NCI-H524 treated with DMSO at 0.1 percent for 48 hours (cell line): ENCODE measurements around the gene NHS.
A peak's percentile ranks its signal among the peaks of the same experiment; 100 is the strongest.

Source experiments
- DNase-seq: peaks from one replicate; lab custom pipeline; 2025; lab: John Stamatoyannopoulos, UW

The NHS gene

GRCh38 chrX:17374619-17375366 lies at the start of gene NHS:
NHS (plus strand) TSS chrX:17375200; CDS start chrX:17375758, 558 bp downstream.
- no peak for DNase-seq

GRCh38 chrX:17328837-17329236 lies 46.2 kb upstream of the NHS start:
- DNase-seq: no peak

GRCh38 chrX:17336377-17336776 lies 38.6 kb upstream of the NHS start:
- no peak for DNase-seq

- no peak for DNase-seq
These were observed 19.0 kb upstream of the NHS start for GRCh38 chrX:17355976-17356375.

GRCh38 chrX:17359500-17359899 lies 15.5 kb upstream of the NHS start:
- DNase-seq: no peak

GRCh38 chrX:17361620-17362019 lies 13.4 kb upstream of the NHS start:
- DNase-seq: no peak

GRCh38 chrX:17368002-17368401 lies 7.0 kb upstream of the NHS start:
- no peak for DNase-seq

GRCh38 chrX:17369309-17369708 lies 5.7 kb upstream of the NHS start:
- DNase-seq: no peak

- DNase-seq: no peak
These were observed 4.8 kb upstream of the NHS start for GRCh38 chrX:17370191-17370590.

GRCh38 chrX:17372052-17372451 lies 2.9 kb upstream of the NHS start:
- no peak for DNase-seq

- no peak for DNase-seq
These were observed 1.7 kb upstream of the NHS start for GRCh38 chrX:17373337-17373736.

- no peak for DNase-seq
These were observed 302 bp downstream of the NHS start for GRCh38 chrX:17375367-17375636.

- no peak for DNase-seq
These were observed 834 bp downstream of the NHS start for GRCh38 chrX:17375637-17376430.

- DNase-seq: no peak
These were observed 1.6 kb downstream of the NHS start for GRCh38 chrX:17376431-17377077.

- peak; percentile 20 for DNase-seq
These were observed 2.2 kb downstream of the NHS start for GRCh38 chrX:17377091-17377717.

- DNase-seq: no peak
These were observed 2.8 kb downstream of the NHS start for GRCh38 chrX:17377795-17378194.

GRCh38 chrX:17380221-17380620 lies 5.2 kb downstream of the NHS start:
- no peak for DNase-seq

- DNase-seq: peak; percentile 1
These were observed 15.4 kb downstream of the NHS start for GRCh38 chrX:17390419-17390850.

GRCh38 chrX:17395154-17395553 lies 20.2 kb downstream of the NHS start:
- DNase-seq: no peak

- no peak for DNase-seq
These were observed 22.1 kb downstream of the NHS start for GRCh38 chrX:17397074-17397473.

GRCh38 chrX:17403189-17403691 lies 28.2 kb downstream of the NHS start:
- no peak for DNase-seq

- no peak for DNase-seq
These were observed 29.0 kb downstream of the NHS start for GRCh38 chrX:17403972-17404371.
